GM12872 (cell line): ENCODE data around the gene HSPA2.

Source experiments
- CTCF ChIP-seq: IDR thresholded peaks from 3 replicates; pipeline ENCODE4 v1.5.1; 2011; ENCODE audit warnings: low read depth, mild to moderate bottlenecking, low read length, moderate library complexity; ENCODE audit not compliant: insufficient read depth

HSPA2 gene

GRCh38 chr14:64554556-64554955, 14.0 kb downstream of the HSPA2 start:
- no peak for TF ChIP-seq CTCF

DNA sequence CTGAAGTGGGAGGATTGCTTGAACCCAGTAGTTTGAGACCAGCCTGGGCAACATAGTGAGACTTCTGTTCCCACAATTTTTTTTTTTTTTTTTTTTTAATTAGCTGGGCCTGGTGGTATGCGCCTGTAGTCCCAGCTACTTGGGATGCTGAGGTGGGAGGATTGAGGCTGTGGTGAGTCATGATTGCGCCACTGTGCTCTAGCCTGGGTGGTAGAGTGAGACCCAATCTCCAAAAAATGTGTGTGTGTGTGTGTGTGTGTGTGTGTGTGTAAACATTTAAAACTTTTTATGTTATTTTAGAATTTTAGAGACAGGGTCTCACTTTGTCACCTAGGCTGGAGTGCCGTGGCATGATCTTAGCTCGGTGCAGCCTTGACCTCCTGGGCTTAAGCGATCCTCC, 16.0 kb downstream of the HSPA2 start:
- TF ChIP-seq CTCF: no peak

GRCh38 chr14:64561631-64562030, 21.1 kb downstream of the HSPA2 start:
- TF ChIP-seq CTCF: no peak

- no peak for TF ChIP-seq CTCF
These were observed 21.9 kb downstream of the HSPA2 start for GRCh38 chr14:64562436-64562835.

GRCh38 chr14:64563696-64564095, 23.2 kb downstream of the HSPA2 start:
- no peak for TF ChIP-seq CTCF

DNA sequence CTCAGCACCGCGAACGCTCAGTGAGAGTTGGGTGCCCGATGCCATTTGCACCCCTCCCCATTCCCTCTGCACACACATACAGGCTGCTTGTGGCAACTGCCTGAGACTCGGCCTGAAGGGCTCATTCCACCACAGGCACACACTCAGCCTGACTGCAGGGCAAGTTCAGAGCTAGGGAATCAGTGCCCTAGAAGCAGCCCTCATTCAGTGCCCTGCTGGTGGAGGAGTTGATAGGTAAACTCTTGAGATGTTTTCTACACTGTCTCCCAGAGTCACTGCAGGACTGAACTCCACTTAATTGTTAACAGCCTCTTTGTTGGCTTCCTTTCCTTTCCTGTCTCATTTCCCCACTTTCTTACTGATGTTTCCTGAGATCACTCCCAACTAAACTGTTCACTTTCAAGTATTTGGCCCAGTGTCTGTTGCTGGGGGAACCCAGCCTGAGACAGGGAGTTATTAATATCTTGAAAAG, 26.1 kb downstream of the HSPA2 start:
- no peak for TF ChIP-seq CTCF

GRCh38 chr14:64569138-64569631, 28.6 kb downstream of the HSPA2 start:
- no peak for TF ChIP-seq CTCF
